T-helper 17 cell (primary cell): ENCODE measurements around the gene YIPF3. TPM values are rescaled to one million over a fixed set of nuclear protein-coding genes. Genes with fewer than 3 reads are reported as not detected.
"Not testable (repeated sequence)": the region's sequence is repeated elsewhere in the genome, so short reads cannot be mapped to it uniquely, and the experiment has no call there.

Experiments used
- ATAC-seq: fragments of 150-1000 bp; cut with Tn5 transposase; 2 replicates; pipeline ENCODE4 v1.10.0; 2021; ENCODE audit warnings: mild to moderate bottlenecking, moderate library complexity
- DNase-seq, 3 donors: peaks; one replicate each; pipeline versions ENCODE4 v3.0.0 to v3.0.0-alpha.2; 2020 to 2021
- H3K9me3 ChIP-seq: one replicate; pipeline ENCODE4 v1.7.0; 2013; ENCODE audit warnings: low read length, mild to moderate bottlenecking; ENCODE audit not compliant: control insufficient read depth, poor library complexity, severe bottlenecking
- H3K27ac Mint-ChIP-seq: one replicate; pipeline ENCODE4 v1.8.0; 2022; ENCODE audit warnings: mild to moderate bottlenecking, moderate library complexity, mixed read lengths
- H3K27me3 Mint-ChIP-seq: one replicate; pipeline ENCODE4 v1.8.0; 2022; ENCODE audit warnings: mixed read lengths
- H3K36me3 Mint-ChIP-seq: one replicate; pipeline ENCODE4 v1.8.0; 2022; ENCODE audit warnings: low read depth, mixed read lengths
- H3K4me1 Mint-ChIP-seq: one replicate; pipeline ENCODE4 v1.8.0; 2022; ENCODE audit warnings: mild to moderate bottlenecking, mixed read lengths
- H3K4me3 Mint-ChIP-seq: one replicate; pipeline ENCODE4 v1.8.0; 2022; ENCODE audit warnings: mild to moderate bottlenecking, moderate library complexity, mixed read lengths
- total RNA-seq, 4 donors: library from RNA in 2 of 4; stranded (reverse) in 2 of 4; gene quantifications; one replicate each; pipeline ENCODE4 v1.2.3 and lab custom pipeline; 2022 to 2026

Gene YIPF3
- total RNA-seq, 2 donors from 2014 or later = 50.5 to 55.9 TPM

- DNase-seq (no peak), ATAC-seq (peak; percentile 10)
- peak overlapping the region; percentile 95 for H3K4me3 Mint-ChIP-seq
- H3K36me3 Mint-ChIP-seq = peaks cover 2% of the 10 kb centered on the region
- peak overlapping the region; percentile 99 for H3K27ac Mint-ChIP-seq
- H3K27me3 Mint-ChIP-seq = no peaks in the 10 kb centered on the region
- peaks cover 29% of the 10 kb centered on the region for H3K4me1 Mint-ChIP-seq
- H3K9me3 ChIP-seq = no peaks in the 10 kb centered on the region
Measured at GRCh38 chr6:43476746-43477145, 40.0 kb downstream of the YIPF3 start.

- DNase-seq (no peak), ATAC-seq (no peak)
- peaks cover 2% of the 10 kb centered on the region for H3K36me3 Mint-ChIP-seq
- H3K9me3 ChIP-seq = no peaks in the 10 kb centered on the region
- no peak overlapping the region for H3K4me3 Mint-ChIP-seq
- peak overlapping the region; percentile 99 for H3K27ac Mint-ChIP-seq
- H3K27me3 Mint-ChIP-seq = no peaks in the 10 kb centered on the region
- peaks cover 24% of the 10 kb centered on the region for H3K4me1 Mint-ChIP-seq
Measured at GRCh38 chr6:43475516-43475915, 41.2 kb downstream of the YIPF3 start.

GRCh38 chr6:43472515-43472914 lies 44.2 kb downstream of the YIPF3 start:
- ATAC-seq (no peak), DNase-seq (no peak)
- no peak overlapping the region for H3K27ac Mint-ChIP-seq
- H3K36me3 Mint-ChIP-seq = peaks cover 5% of the 10 kb centered on the region
- no peak overlapping the region for H3K4me3 Mint-ChIP-seq
- H3K9me3 ChIP-seq = no peaks in the 10 kb centered on the region
- H3K4me1 Mint-ChIP-seq = peaks cover 14% of the 10 kb centered on the region
- peaks cover 21% of the 10 kb centered on the region for H3K27me3 Mint-ChIP-seq

GRCh38 chr6:43471399-43471798 lies 45.3 kb downstream of the YIPF3 start:
- Mint-ChIP-seq H3K27ac (no peak overlapping the region), H3K4me1 (peaks cover 2% of the 10 kb centered on the region), H3K27me3 (peaks cover 29% of the 10 kb centered on the region), H3K4me3 (no peak overlapping the region), H3K36me3 (peaks cover 4% of the 10 kb centered on the region)
- ATAC-seq = no peak
- no peak for DNase-seq
- H3K9me3 ChIP-seq = no peaks in the 10 kb centered on the region

- H3K4me3 Mint-ChIP-seq = no peak overlapping the region
- H3K36me3 Mint-ChIP-seq = peaks cover 4% of the 10 kb centered on the region
- no peak overlapping the region for H3K27ac Mint-ChIP-seq
- no peaks in the 10 kb centered on the region for H3K9me3 ChIP-seq
- H3K4me1 Mint-ChIP-seq = peaks cover 2% of the 10 kb centered on the region
- peaks cover 38% of the 10 kb centered on the region for H3K27me3 Mint-ChIP-seq
- ATAC-seq (no peak), DNase-seq (no peak)
Measured at GRCh38 chr6:43469947-43470346, 46.8 kb downstream of the YIPF3 start.

GRCh38 chr6:43468748-43469681 lies 47.7 kb downstream of the YIPF3 start:
- H3K4me1 Mint-ChIP-seq = peaks cover 2% of the 10 kb centered on the region
- no peak overlapping the region for H3K27ac Mint-ChIP-seq
- peaks cover 38% of the 10 kb centered on the region for H3K27me3 Mint-ChIP-seq
- ATAC-seq = no peak
- no peak overlapping the region for H3K4me3 Mint-ChIP-seq
- DNase-seq = no peak
- H3K9me3 ChIP-seq = no peaks in the 10 kb centered on the region
- H3K36me3 Mint-ChIP-seq = peaks cover 4% of the 10 kb centered on the region

GRCh38 chr6:43468240-43468639 lies 48.5 kb downstream of the YIPF3 start:
- no peak overlapping the region for H3K27ac Mint-ChIP-seq
- peaks cover 42% of the 10 kb centered on the region for H3K27me3 Mint-ChIP-seq
- H3K36me3 Mint-ChIP-seq = peaks cover 4% of the 10 kb centered on the region
- no peaks in the 10 kb centered on the region for H3K9me3 ChIP-seq
- peaks cover 2% of the 10 kb centered on the region for H3K4me1 Mint-ChIP-seq
- no peak for ATAC-seq
- H3K4me3 Mint-ChIP-seq = no peak overlapping the region
- no peak for DNase-seq

- ATAC-seq (no peak), DNase-seq (no peak)
- no peak overlapping the region for H3K27ac Mint-ChIP-seq
- H3K27me3 Mint-ChIP-seq = peaks cover 47% of the 10 kb centered on the region
- H3K9me3 ChIP-seq = no peaks in the 10 kb centered on the region
- no peak overlapping the region for H3K4me3 Mint-ChIP-seq
- peaks cover 4% of the 10 kb centered on the region for H3K36me3 Mint-ChIP-seq
- peaks cover 4% of the 10 kb centered on the region for H3K4me1 Mint-ChIP-seq
Measured at GRCh38 chr6:43467752-43468151, 49.0 kb downstream of the YIPF3 start.

GRCh38 chr6:43467265-43467664 lies 49.5 kb downstream of the YIPF3 start:
- not testable (repeated sequence) for H3K4me3 Mint-ChIP-seq, DNase-seq, H3K9me3 ChIP-seq, H3K4me1 Mint-ChIP-seq, ATAC-seq, H3K36me3 Mint-ChIP-seq, H3K27ac Mint-ChIP-seq
- H3K27me3 Mint-ChIP-seq = peaks cover 52% of the 10 kb centered on the region

- no peak overlapping the region for H3K27ac Mint-ChIP-seq
- ATAC-seq = no peak
- peaks cover 56% of the 10 kb centered on the region for H3K27me3 Mint-ChIP-seq
- peaks cover 9% of the 10 kb centered on the region for H3K36me3 Mint-ChIP-seq
- H3K9me3 ChIP-seq = no peaks in the 10 kb centered on the region
- peaks cover 7% of the 10 kb centered on the region for H3K4me1 Mint-ChIP-seq
- DNase-seq = no peak
- no peak overlapping the region for H3K4me3 Mint-ChIP-seq
Measured at GRCh38 chr6:43465948-43466347, 50.8 kb downstream of the YIPF3 start.

GRCh38 chr6:43464337-43464736 lies 52.4 kb downstream of the YIPF3 start:
- H3K4me1 Mint-ChIP-seq = peaks cover 7% of the 10 kb centered on the region
- no peak for DNase-seq
- H3K27ac Mint-ChIP-seq = no peak overlapping the region
- H3K9me3 ChIP-seq = no peaks in the 10 kb centered on the region
- no peak for ATAC-seq
- H3K4me3 Mint-ChIP-seq = no peak overlapping the region
- peaks cover 60% of the 10 kb centered on the region for H3K27me3 Mint-ChIP-seq
- H3K36me3 Mint-ChIP-seq = peaks cover 9% of the 10 kb centered on the region

GRCh38 chr6:43461936-43462335 lies 54.8 kb downstream of the YIPF3 start:
- no peak for DNase-seq
- no peak overlapping the region for H3K4me3 Mint-ChIP-seq
- peak overlapping the region; percentile 45 for H3K27ac Mint-ChIP-seq
- peaks cover 42% of the 10 kb centered on the region for H3K27me3 Mint-ChIP-seq
- no peaks in the 10 kb centered on the region for H3K9me3 ChIP-seq
- ATAC-seq = no peak
- peaks cover 5% of the 10 kb centered on the region for H3K4me1 Mint-ChIP-seq
- peaks cover 5% of the 10 kb centered on the region for H3K36me3 Mint-ChIP-seq
